ENCODE results near the gene SPINK14. TPM values are rescaled to one million over a fixed set of nuclear protein-coding genes. Genes with fewer than 3 reads are reported as not detected.

Gene SPINK14, protein sequence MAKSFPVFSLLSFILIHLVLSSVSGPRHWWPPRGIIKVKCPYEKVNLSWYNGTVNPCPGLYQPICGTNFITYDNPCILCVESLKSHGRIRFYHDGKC
- polyA plus RNA-seq (2013, experiment 1 of 4): not detected
- not detected for polyA plus RNA-seq (2013, experiment 2 of 4)
- not detected for polyA plus RNA-seq (2013, experiment 3 of 4)
- not detected for polyA plus RNA-seq (2013, experiment 4 of 4)

DNA sequence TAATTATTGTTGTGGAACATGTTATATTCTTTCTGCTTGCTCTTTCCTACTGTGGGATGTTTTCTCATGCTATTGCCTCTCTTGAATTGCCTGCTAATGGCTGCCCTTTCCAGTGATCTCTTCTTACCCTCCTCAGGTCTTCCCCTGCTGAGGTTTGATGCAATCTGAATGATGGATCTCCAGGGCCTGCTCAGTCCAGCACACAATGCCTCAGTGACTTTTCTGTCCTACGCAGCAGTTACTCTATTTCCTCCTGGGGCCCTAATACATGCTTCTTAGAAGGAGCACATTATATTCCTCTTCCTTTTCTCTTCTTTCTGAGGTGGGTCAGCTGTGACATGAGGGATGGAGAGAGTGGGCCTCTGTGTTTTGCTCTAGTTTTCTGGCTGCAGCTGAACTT lies at the start of gene SPINK14:
TSS of gene SPINK14 (plus strand) at position 301 of the 400 bp plus-strand sequence. CDS start 1,187 bp downstream, outside the sequence.
- Histone ChIP-seq H3K9me3 (ENCODE audit: control insufficient read depth, low read length) (no peaks in the 10 kb centered on the region), H3K4me3 (ENCODE audit: insufficient read depth, low read depth, low read length) (no peak within 1 kb of the TSS), H3K27ac (ENCODE audit: insufficient read depth, low read depth, low read length, poor library complexity, severe bottlenecking) (no peak within 1 kb of the TSS), H3K4me1 (ENCODE audit: control insufficient read depth, insufficient read depth, low read length) (no peaks in the 10 kb centered on the region), H3K36me3 (ENCODE audit: control insufficient read depth, insufficient read depth, low read length) (no peaks in the 10 kb centered on the region), H3K27me3 (ENCODE audit: control insufficient read depth, insufficient read depth, low read length, poor library complexity, severe bottlenecking) (no peaks in the 10 kb centered on the region)
- 77 to 96% methylated on average over 1 of the region's 1 CpG for WGBS, 2 experiments

DNA sequence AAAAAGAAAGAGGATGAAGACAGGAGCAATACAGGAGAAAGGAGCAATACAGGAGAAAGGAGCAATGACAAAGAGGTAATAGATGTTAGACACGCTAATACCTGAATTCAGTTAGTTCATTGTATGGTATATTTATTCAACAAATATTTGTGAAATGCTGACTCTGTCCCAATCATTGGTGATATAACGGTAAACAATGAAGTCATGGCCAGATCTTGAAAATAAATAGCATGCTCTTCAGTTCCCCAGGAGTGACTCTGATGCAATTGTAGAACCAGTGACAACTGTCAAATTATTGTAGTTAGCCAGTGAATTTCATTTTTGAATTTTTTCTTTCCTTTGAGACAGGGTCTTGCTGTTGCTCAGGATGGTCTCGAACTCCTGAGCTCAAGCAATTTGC lies 48.0 kb upstream of the SPINK14 start:
- 93 to 96% methylated on average over 3 of the region's 3 CpGs for WGBS, 2 experiments

DNA sequence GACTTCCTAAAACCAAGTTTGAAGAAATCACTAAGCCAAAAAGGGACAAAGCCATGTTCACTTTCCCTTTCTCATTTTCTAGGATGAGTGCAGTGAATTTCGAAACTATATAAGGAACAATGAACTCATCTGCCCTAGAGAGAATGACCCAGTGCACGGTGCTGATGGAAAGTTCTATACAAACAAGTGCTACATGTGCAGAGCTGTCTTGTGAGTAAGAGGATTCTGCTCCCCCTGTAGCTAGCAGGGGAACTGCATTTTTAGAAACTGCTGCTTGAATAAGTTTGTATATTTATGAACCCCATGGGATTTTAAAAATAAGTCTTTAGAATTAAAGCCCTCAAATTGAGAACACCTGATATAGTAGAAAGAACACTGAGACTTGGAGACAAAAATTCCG lies 42.7 kb upstream of the SPINK14 start:
- Histone ChIP-seq H3K4me3 (ENCODE audit: insufficient read depth, low read depth, low read length) (no peak overlapping the region), H3K36me3 (ENCODE audit: control insufficient read depth, insufficient read depth, low read length) (no peaks in the 10 kb centered on the region), H3K9me3 (ENCODE audit: control insufficient read depth, low read length) (no peaks in the 10 kb centered on the region), H3K27me3 (ENCODE audit: control insufficient read depth, insufficient read depth, low read length, poor library complexity, severe bottlenecking) (no peaks in the 10 kb centered on the region), H3K4me1 (ENCODE audit: control insufficient read depth, insufficient read depth, low read length) (no peaks in the 10 kb centered on the region), H3K27ac (ENCODE audit: insufficient read depth, low read depth, low read length, poor library complexity, severe bottlenecking) (no peak overlapping the region)
- 88 to 96% methylated on average over 3 of the region's 3 CpGs for WGBS, 2 experiments

More for the DNA sequence above, 48.0 kb upstream of the SPINK14 start:
- Histone ChIP-seq H3K4me3 (ENCODE audit: insufficient read depth, low read depth, low read length) (no peak overlapping the region), H3K27ac (ENCODE audit: insufficient read depth, low read depth, low read length, poor library complexity, severe bottlenecking) (no peak overlapping the region), H3K9me3 (ENCODE audit: control insufficient read depth, low read length) (no peaks in the 10 kb centered on the region), H3K36me3 (ENCODE audit: control insufficient read depth, insufficient read depth, low read length) (no peaks in the 10 kb centered on the region), H3K27me3 (ENCODE audit: control insufficient read depth, insufficient read depth, low read length, poor library complexity, severe bottlenecking) (no peaks in the 10 kb centered on the region), H3K4me1 (ENCODE audit: control insufficient read depth, insufficient read depth, low read length) (no peaks in the 10 kb centered on the region)

DNA sequence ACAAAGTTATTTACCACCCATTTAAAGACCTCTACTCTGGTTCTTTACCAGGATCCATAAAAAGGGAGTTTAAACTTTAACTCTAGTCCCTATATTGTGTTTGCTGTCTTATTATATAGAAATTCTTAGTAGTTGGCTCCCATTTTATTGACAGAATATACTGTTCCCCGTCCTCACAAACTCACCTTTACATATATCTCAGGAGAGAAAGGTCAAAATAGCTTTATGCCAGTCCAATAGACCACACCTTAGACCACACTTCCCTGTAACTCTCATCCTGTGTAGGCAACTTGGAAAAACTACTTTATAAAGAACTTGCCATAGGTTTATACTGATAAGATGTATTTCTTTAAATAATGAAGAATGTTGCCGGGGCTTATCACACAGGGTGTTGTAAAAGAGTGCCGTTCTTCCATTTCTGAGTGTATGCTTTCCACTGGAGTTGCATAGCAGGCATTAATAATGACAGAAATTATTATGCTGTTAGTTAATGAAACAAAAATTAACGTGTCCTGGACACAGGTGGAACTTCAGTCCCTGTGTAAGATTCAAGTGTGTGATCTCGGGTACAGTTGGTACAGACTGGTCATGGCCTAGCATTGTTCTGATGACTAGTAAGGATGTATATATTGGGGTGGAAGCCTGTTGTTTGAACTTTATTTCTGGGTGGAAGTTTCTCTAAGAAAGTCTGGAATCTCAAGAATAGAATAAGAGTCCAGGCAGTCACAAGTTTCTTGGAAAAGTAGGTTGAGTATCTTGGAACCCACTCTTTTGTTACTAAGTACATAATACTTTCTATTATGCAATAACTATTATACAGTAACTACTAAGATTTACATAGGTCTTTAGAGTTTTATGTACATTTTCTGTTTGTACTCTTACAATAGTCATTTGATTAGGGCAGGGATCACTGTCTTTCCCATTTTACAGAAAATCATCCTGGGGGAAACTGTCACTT lies 33.0 kb upstream of the SPINK14 start:
- 93 to 97% methylated on average over 5 of the region's 5 CpGs for WGBS, 2 experiments
- Histone ChIP-seq H3K27ac (ENCODE audit: insufficient read depth, low read depth, low read length, poor library complexity, severe bottlenecking) (no peak overlapping the region), H3K4me3 (ENCODE audit: insufficient read depth, low read depth, low read length) (no peak overlapping the region), H3K27me3 (ENCODE audit: control insufficient read depth, insufficient read depth, low read length, poor library complexity, severe bottlenecking) (no peaks in the 10 kb centered on the region), H3K36me3 (ENCODE audit: control insufficient read depth, insufficient read depth, low read length) (no peaks in the 10 kb centered on the region), H3K9me3 (ENCODE audit: control insufficient read depth, low read length) (no peaks in the 10 kb centered on the region), H3K4me1 (ENCODE audit: control insufficient read depth, insufficient read depth, low read length) (no peaks in the 10 kb centered on the region)

DNA sequence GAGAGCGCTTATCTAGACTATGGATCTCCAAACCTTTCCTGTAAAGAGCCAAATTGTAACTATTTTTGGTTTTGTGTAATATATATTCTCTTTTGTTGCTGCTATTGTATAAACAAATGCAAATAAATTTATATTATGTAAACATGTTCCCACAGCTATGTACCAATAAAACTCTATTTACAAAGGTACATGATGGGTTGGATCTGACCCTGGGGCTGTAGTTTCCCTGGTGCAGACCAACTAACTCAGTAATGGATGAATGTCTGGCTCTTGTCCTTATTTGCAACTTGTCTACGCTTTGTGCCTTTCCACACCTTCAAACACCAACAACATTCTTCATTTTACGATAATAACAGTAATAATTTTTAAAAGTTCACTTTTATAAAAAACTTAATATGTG lies 27.5 kb upstream of the SPINK14 start:
- H3K36me3 ChIP-seq (ENCODE audit: control insufficient read depth, insufficient read depth, low read length): no peaks in the 10 kb centered on the region
- H3K27me3 ChIP-seq (ENCODE audit: control insufficient read depth, insufficient read depth, low read length, poor library complexity, severe bottlenecking): no peaks in the 10 kb centered on the region
- no peak overlapping the region for H3K27ac ChIP-seq (ENCODE audit: insufficient read depth, low read depth, low read length, poor library complexity, severe bottlenecking)
- no peaks in the 10 kb centered on the region for H3K9me3 ChIP-seq (ENCODE audit: control insufficient read depth, low read length)
- H3K4me1 ChIP-seq (ENCODE audit: control insufficient read depth, insufficient read depth, low read length): no peaks in the 10 kb centered on the region
- 78 to 85% methylated on average over 1 to 2 of the region's 3 CpGs for WGBS, 2 experiments
- no peak overlapping the region for H3K4me3 ChIP-seq (ENCODE audit: insufficient read depth, low read depth, low read length)

DNA sequence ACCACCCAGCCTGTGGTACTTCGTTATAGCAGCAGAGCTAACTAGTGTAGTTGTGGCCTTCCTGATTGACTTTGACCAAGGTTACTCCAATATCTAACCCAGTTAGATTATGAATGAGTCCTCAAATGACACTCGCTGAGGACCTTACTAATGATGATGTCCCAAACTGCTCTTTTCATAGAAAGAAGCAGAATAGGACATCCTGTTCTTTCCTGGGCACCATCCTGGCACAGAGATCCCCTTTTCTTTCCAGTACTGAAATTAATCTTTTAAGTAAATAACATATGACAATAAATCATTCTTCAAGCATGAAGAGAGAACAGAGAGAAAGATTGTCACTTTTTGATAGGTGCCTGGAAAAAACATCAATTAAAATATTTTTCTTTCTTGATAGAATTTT lies 26.7 kb upstream of the SPINK14 start:
- no peak overlapping the region for H3K27ac ChIP-seq (ENCODE audit: insufficient read depth, low read depth, low read length, poor library complexity, severe bottlenecking)
- no peaks in the 10 kb centered on the region for H3K27me3 ChIP-seq (ENCODE audit: control insufficient read depth, insufficient read depth, low read length, poor library complexity, severe bottlenecking)
- 92 to 99% methylated on average over 2 of the region's 2 CpGs for WGBS, 2 experiments
- H3K36me3 ChIP-seq (ENCODE audit: control insufficient read depth, insufficient read depth, low read length): no peaks in the 10 kb centered on the region
- no peaks in the 10 kb centered on the region for H3K4me1 ChIP-seq (ENCODE audit: control insufficient read depth, insufficient read depth, low read length)
- no peaks in the 10 kb centered on the region for H3K9me3 ChIP-seq (ENCODE audit: control insufficient read depth, low read length)
- no peak overlapping the region for H3K4me3 ChIP-seq (ENCODE audit: insufficient read depth, low read depth, low read length)

DNA sequence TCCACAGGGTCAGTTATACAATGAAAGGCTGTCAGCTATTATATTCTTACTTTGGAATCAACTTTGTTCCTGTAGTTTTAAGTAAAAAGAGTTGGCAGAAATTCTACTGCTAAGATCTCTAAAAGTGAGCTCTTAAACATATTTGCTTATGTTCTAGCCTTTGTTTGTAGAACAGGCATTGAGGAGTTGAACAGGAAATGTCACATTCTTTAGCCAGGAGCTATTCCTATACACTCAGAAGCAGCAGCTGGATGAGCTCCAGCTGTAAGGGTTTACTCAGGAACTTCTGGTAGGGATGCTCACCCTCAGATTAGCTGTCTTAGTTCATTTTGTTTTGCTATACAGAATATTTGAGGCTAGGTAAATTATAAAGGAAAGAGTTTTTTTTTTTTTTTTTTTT lies 22.4 kb upstream of the SPINK14 start:
- no peaks in the 10 kb centered on the region for H3K9me3 ChIP-seq (ENCODE audit: control insufficient read depth, low read length)
- H3K27ac ChIP-seq (ENCODE audit: insufficient read depth, low read depth, low read length, poor library complexity, severe bottlenecking): no peak overlapping the region
- H3K4me1 ChIP-seq (ENCODE audit: control insufficient read depth, insufficient read depth, low read length): no peaks in the 10 kb centered on the region
- no peak overlapping the region for H3K4me3 ChIP-seq (ENCODE audit: insufficient read depth, low read depth, low read length)
- no peaks in the 10 kb centered on the region for H3K27me3 ChIP-seq (ENCODE audit: control insufficient read depth, insufficient read depth, low read length, poor library complexity, severe bottlenecking)
- H3K36me3 ChIP-seq (ENCODE audit: control insufficient read depth, insufficient read depth, low read length): no peaks in the 10 kb centered on the region

DNA sequence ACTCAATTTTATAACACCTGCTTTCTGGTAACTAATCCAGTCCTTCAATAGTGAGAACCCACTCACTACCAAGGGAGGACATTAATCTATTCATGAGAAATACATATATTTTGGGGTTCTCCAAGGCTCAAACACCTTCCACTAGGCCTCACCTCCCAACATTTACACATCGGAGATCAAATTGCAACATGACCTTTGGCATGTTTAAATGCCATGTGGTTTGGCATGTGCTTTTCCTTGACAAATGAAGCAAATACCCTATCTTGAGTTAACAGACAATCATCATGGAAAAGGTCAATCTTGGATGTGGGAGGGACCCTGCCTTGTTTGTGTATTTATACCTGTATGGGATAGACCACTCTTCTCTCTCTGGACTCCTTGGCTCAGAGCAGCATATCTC lies 21.9 kb upstream of the SPINK14 start:
- no peaks in the 10 kb centered on the region for H3K4me1 ChIP-seq (ENCODE audit: control insufficient read depth, insufficient read depth, low read length)
- 100% methylated on average over 1 of the region's 1 CpG for WGBS, 2 experiments
- no peaks in the 10 kb centered on the region for H3K9me3 ChIP-seq (ENCODE audit: control insufficient read depth, low read length)
- no peaks in the 10 kb centered on the region for H3K36me3 ChIP-seq (ENCODE audit: control insufficient read depth, insufficient read depth, low read length)
- no peaks in the 10 kb centered on the region for H3K27me3 ChIP-seq (ENCODE audit: control insufficient read depth, insufficient read depth, low read length, poor library complexity, severe bottlenecking)
- no peak overlapping the region for H3K4me3 ChIP-seq (ENCODE audit: insufficient read depth, low read depth, low read length)
- H3K27ac ChIP-seq (ENCODE audit: insufficient read depth, low read depth, low read length, poor library complexity, severe bottlenecking): no peak overlapping the region

DNA sequence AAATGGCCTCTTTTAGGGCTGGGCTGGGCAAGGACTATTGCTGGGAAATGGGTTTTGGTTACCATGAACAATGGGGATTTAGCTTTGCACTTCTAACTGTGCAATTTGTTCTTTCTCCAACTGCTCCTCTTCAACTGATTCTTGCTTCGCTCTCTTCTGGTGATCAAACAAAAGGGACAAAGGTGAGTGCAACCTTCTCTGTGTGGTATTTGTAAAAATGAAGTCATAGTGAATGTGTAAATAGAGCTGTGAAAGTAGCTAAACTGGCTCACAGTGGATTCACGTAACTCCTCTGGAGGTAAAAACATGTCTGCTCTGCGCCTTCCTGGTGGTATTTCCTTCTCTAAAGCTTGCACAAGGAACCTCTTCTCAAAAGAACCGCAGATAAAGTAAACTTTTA lies 20.9 kb upstream of the SPINK14 start:
- no peaks in the 10 kb centered on the region for H3K27me3 ChIP-seq (ENCODE audit: control insufficient read depth, insufficient read depth, low read length, poor library complexity, severe bottlenecking)
- no peaks in the 10 kb centered on the region for H3K4me1 ChIP-seq (ENCODE audit: control insufficient read depth, insufficient read depth, low read length)
- no peak overlapping the region for H3K27ac ChIP-seq (ENCODE audit: insufficient read depth, low read depth, low read length, poor library complexity, severe bottlenecking)
- no peaks in the 10 kb centered on the region for H3K9me3 ChIP-seq (ENCODE audit: control insufficient read depth, low read length)
- no peaks in the 10 kb centered on the region for H3K36me3 ChIP-seq (ENCODE audit: control insufficient read depth, insufficient read depth, low read length)
- 95 to 100% methylated on average over 3 of the region's 4 CpGs for WGBS, 2 experiments
- H3K4me3 ChIP-seq (ENCODE audit: insufficient read depth, low read depth, low read length): no peak overlapping the region

DNA sequence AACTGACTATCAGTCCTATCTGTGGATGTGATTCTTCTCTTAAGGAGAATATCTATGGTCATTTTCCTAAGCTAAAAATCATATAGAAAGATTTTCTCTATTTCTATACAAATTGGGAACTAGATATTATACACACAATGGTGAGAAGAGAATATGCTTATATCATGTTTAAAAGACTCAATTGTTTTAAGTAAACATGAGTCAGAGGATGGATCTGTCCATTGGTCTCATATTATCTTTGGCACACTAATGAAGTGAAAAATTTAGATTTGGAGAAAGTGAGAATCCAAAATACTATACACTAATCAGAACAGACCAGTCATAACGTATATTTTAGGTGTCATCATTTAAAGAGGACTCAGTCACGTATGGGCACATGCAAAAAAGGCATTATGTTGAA lies 16.5 kb upstream of the SPINK14 start:
- H3K27ac ChIP-seq (ENCODE audit: insufficient read depth, low read depth, low read length, poor library complexity, severe bottlenecking): no peak overlapping the region
- no peak overlapping the region for H3K4me3 ChIP-seq (ENCODE audit: insufficient read depth, low read depth, low read length)
- no peaks in the 10 kb centered on the region for H3K4me1 ChIP-seq (ENCODE audit: control insufficient read depth, insufficient read depth, low read length)
- no peaks in the 10 kb centered on the region for H3K36me3 ChIP-seq (ENCODE audit: control insufficient read depth, insufficient read depth, low read length)
- H3K9me3 ChIP-seq (ENCODE audit: control insufficient read depth, low read length): no peaks in the 10 kb centered on the region
- no peaks in the 10 kb centered on the region for H3K27me3 ChIP-seq (ENCODE audit: control insufficient read depth, insufficient read depth, low read length, poor library complexity, severe bottlenecking)
- 95 to 98% methylated on average over 2 of the region's 2 CpGs for WGBS, 2 experiments
